ENCODE measurements around the gene TMEM72. TPM values are rescaled to one million over a fixed set of nuclear protein-coding genes. Genes with fewer than 3 reads are reported as not detected.

TMEM72 gene
- total RNA-seq, 1 donor from 2014 or later: not detected

- Histone ChIP-seq H3K4me3 (no peak overlapping the region), H3K9me3 (no peaks in the 10 kb centered on the region), H3K4me1 (peaks cover 59% of the 10 kb centered on the region), H3K27ac (peak overlapping the region; percentile 95), H3K27me3 (no peaks in the 10 kb centered on the region), H3K36me3 (no peaks in the 10 kb centered on the region)
- intact Hi-C loops (cut with DNase I): no loop called here
- TF ChIP-seq POLR2AphosphoS5 (IDR thresholded peaks at IDR 0.05; ENCODE audit: insufficient read depth in 1 of 2, low read depth in 1 of 2) (no peak), POLR2A (IDR thresholded peaks at IDR 0.05) (no peak), CTCF (IDR thresholded peaks at IDR 0.05) (no peak)
- no peak for DNase-seq (ENCODE audit: extremely low spot score in 2 of 2)
These were observed 69.4 kb downstream of the TMEM72 start for GRCh38 chr10:44980309-44981171.

- Histone ChIP-seq H3K27ac (peak overlapping the region; percentile 95), H3K36me3 (no peaks in the 10 kb centered on the region), H3K27me3 (no peaks in the 10 kb centered on the region), H3K4me1 (peaks cover 59% of the 10 kb centered on the region), H3K9me3 (no peaks in the 10 kb centered on the region), H3K4me3 (no peak overlapping the region)
- intact Hi-C loops (cut with DNase I): no loop called here
- DNase-seq (ENCODE audit: extremely low spot score in 2 of 2): no peak
- no peak for TF ChIP-seq POLR2A (IDR thresholded peaks at IDR 0.05)
- no peak for TF ChIP-seq CTCF (IDR thresholded peaks at IDR 0.05)
- TF ChIP-seq POLR2AphosphoS5 (IDR thresholded peaks at IDR 0.05; ENCODE audit: insufficient read depth in 1 of 2, low read depth in 1 of 2): no peak
These were observed 70.3 kb downstream of the TMEM72 start for GRCh38 chr10:44981172-44982113.

GRCh38 chr10:44982114-44982460 lies 71.0 kb downstream of the TMEM72 start:
- peaks cover 54% of the 10 kb centered on the region for H3K4me1 ChIP-seq
- H3K4me3 ChIP-seq: no peak overlapping the region
- intact Hi-C loops (cut with DNase I): no loop called here
- TF ChIP-seq POLR2A (IDR thresholded peaks at IDR 0.05) (no peak), CTCF (IDR thresholded peaks at IDR 0.05) (no peak), POLR2AphosphoS5 (IDR thresholded peaks at IDR 0.05; ENCODE audit: insufficient read depth in 1 of 2, low read depth in 1 of 2) (no peak)
- no peak for DNase-seq (ENCODE audit: extremely low spot score in 2 of 2)
- no peaks in the 10 kb centered on the region for H3K36me3 ChIP-seq
- no peaks in the 10 kb centered on the region for H3K27me3 ChIP-seq
- no peaks in the 10 kb centered on the region for H3K9me3 ChIP-seq
- peak overlapping the region; percentile 95 for H3K27ac ChIP-seq

GRCh38 chr10:44982496-44982895 lies 71.4 kb downstream of the TMEM72 start:
- Histone ChIP-seq H3K36me3 (no peaks in the 10 kb centered on the region), H3K27me3 (no peaks in the 10 kb centered on the region), H3K27ac (peak overlapping the region; percentile 95), H3K9me3 (no peaks in the 10 kb centered on the region), H3K4me1 (peaks cover 50% of the 10 kb centered on the region), H3K4me3 (no peak overlapping the region)
- TF ChIP-seq POLR2AphosphoS5 (IDR thresholded peaks at IDR 0.05; ENCODE audit: insufficient read depth in 1 of 2, low read depth in 1 of 2) (no peak), POLR2A (IDR thresholded peaks at IDR 0.05) (no peak), CTCF (IDR thresholded peaks at IDR 0.05) (no peak)
- intact Hi-C loops (cut with DNase I): no loop called here
- no peak for DNase-seq (ENCODE audit: extremely low spot score in 2 of 2)

All from vagina (tissue), 2 donors.